Kasumi-1 (cell line): Measurements from ENCODE around the gene FLVCR2.
A peak's percentile ranks its signal among the peaks of the same experiment; 100 is the strongest.

Experiments
- DNase-seq, 2 experiments: peaks; one replicate each; lab custom pipeline; 2025; lab: John Stamatoyannopoulos, UW

FLVCR2 gene

GRCh38 chr14:75554482-75554881 lies 23.9 kb upstream of the FLVCR2 start:
- no peak for DNase-seq

- DNase-seq = no peak
These were observed 20.0 kb upstream of the FLVCR2 start for GRCh38 chr14:75558440-75558839.

- DNase-seq = no peak
These were observed 19.4 kb upstream of the FLVCR2 start for GRCh38 chr14:75559045-75559444.

- DNase-seq = peak; percentile 5 to 27
These were observed 18.8 kb upstream of the FLVCR2 start for GRCh38 chr14:75559451-75560222.

- peak; percentile 48 to 68 for DNase-seq
These were observed 17.4 kb upstream of the FLVCR2 start for GRCh38 chr14:75561013-75561432.

GRCh38 chr14:75562089-75562488 lies 16.3 kb upstream of the FLVCR2 start:
- no peak for DNase-seq

- no peak for DNase-seq
These were observed 15.9 kb upstream of the FLVCR2 start for GRCh38 chr14:75562489-75562888.

- no peak for DNase-seq
These were observed 14.5 kb upstream of the FLVCR2 start for GRCh38 chr14:75563931-75564330.

GRCh38 chr14:75565056-75565455 lies 13.4 kb upstream of the FLVCR2 start:
- DNase-seq = peak in 1 of 2 experiments; percentile 8

- DNase-seq = no peak
These were observed 12.1 kb upstream of the FLVCR2 start for GRCh38 chr14:75566321-75566720.

- no peak for DNase-seq
These were observed 11.7 kb upstream of the FLVCR2 start for GRCh38 chr14:75566752-75567151.

- no peak for DNase-seq
These were observed 10.3 kb upstream of the FLVCR2 start for GRCh38 chr14:75568140-75568539.

GRCh38 chr14:75568791-75569190 lies 9.6 kb upstream of the FLVCR2 start:
- no peak for DNase-seq

GRCh38 chr14:75570797-75571196 lies 7.6 kb upstream of the FLVCR2 start:
- DNase-seq = no peak

- no peak for DNase-seq
These were observed 6.3 kb upstream of the FLVCR2 start for GRCh38 chr14:75572104-75572503.

GRCh38 chr14:75577090-75577489 lies 1.3 kb upstream of the FLVCR2 start:
- DNase-seq = no peak

- DNase-seq = peak; percentile 88 to 89
These were observed 705 bp upstream of the FLVCR2 start for GRCh38 chr14:75577729-75578101.

- peak in 1 of 2 experiments; percentile 54 for DNase-seq
These were observed 442 bp downstream of the FLVCR2 start for GRCh38 chr14:75578786-75579337.

GRCh38 chr14:75579338-75579864 lies 981 bp downstream of the FLVCR2 start:
- DNase-seq = no peak

GRCh38 chr14:75579882-75580281 lies 1.5 kb downstream of the FLVCR2 start:
- DNase-seq = no peak

GRCh38 chr14:75587388-75587787 lies 9.0 kb downstream of the FLVCR2 start:
- no peak for DNase-seq

- DNase-seq = no peak
These were observed 11.5 kb downstream of the FLVCR2 start for GRCh38 chr14:75589931-75590330.

GRCh38 chr14:75591331-75591946 lies 13.0 kb downstream of the FLVCR2 start:
- no peak for DNase-seq
